ENCODE data around the gene LRMDA. TPM values are rescaled to one million over a fixed set of nuclear protein-coding genes. Genes with fewer than 3 reads are reported as not detected.
A peak's percentile ranks its signal among the peaks of the same experiment; 100 is the strongest.

Gene LRMDA
- total and polyA plus RNA-seq, 2 of the 8 experiments (the other 6 are each of a cell fraction or from before 2014, with no cell fraction given): 0.86 to 2.8 TPM

DNA sequence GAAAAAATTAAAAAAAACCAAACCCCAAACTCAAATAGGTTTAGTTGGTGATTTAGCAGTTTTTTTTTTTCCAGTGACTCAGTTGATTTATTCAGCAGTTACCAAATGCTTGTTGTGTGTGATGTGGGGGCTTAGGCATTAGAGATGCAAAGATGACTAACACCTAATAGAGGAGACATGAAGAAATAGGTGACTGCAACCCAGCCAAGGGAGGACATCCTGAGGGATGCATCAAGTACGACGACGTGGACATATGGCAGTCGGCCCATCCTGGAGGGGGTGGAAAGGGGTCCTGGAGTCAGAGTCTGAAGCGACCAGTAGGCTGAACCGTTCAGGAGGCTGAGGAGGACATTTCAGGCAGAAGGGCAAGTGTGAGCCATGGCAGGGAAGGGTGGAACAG, 35.5 kb downstream of the LRMDA start:
- no peak overlapping the region for H4K5ac ChIP-seq (ENCODE audit: insufficient read length, low read depth, low read length)
- no peak overlapping the region for H3K27ac ChIP-seq (ENCODE audit: low read depth, low read length)
- H3K4me1 ChIP-seq (replicated peaks in 1 of 4; ENCODE audit: control insufficient read depth in 3 of 4, insufficient read depth in 4 of 4, low read length in 3 of 4): peaks cover 3 to 7% (median 4%) of the 10 kb centered on the region in 4 experiments; a peak in 4 of 7 replicates
- WGBS, 2 experiments (ENCODE audit: extremely low coverage in 1 of 2, insufficient coverage in 1 of 2, insufficient read length in 1 of 2, insufficient replicate concordance in 2 of 2, low coverage in 1 of 2, low lambda C conversion rate in 2 of 2, missing lambda C conversion rate in 1 of 2): 88% methylated on average over 6 of the region's 6 CpGs; no CpG with 5 or more reads in 1 of the 2 experiments
- no peak overlapping the region for H2BK15ac ChIP-seq (ENCODE audit: low read length)
- H3K23ac ChIP-seq (ENCODE audit: insufficient read length): no peak overlapping the region
- H3K27me3 ChIP-seq (replicated peaks in 1 of 4; ENCODE audit: control insufficient read depth in 3 of 4, extremely low read depth in 1 of 4, insufficient read depth in 3 of 4, low read length in 3 of 4): peaks cover 0 to 2% (median 0%) of the 10 kb centered on the region in 4 experiments; a peak in 1 of 7 replicates
- H3K18ac ChIP-seq (ENCODE audit: extremely low read depth, low read length): no peak overlapping the region
- ChIA-PET POLR2A (ENCODE audit: partially characterized antibody) (no interaction called here), CTCF (ENCODE audit: partially characterized antibody) (no interaction called here)
- no peaks in the 10 kb centered on the region for H3K79me2 ChIP-seq (ENCODE audit: control insufficient read depth in 1 of 2, insufficient read depth in 2 of 2, low read length in 2 of 2)
- no peak overlapping the region for H2BK20ac ChIP-seq (ENCODE audit: low read length)
- H3K4ac ChIP-seq (replicated peaks; ENCODE audit: insufficient read length, low read depth, low read length): no peak overlapping the region
- no peaks in the 10 kb centered on the region for H3K79me1 ChIP-seq (ENCODE audit: low read depth, low read length)
- TF ChIP-seq TCF12 (IDR thresholded peaks at IDR 0.05; ENCODE audit: low read depth, low read length) (no peak), EGR1 (IDR thresholded peaks at IDR 0.05; ENCODE audit: borderline replicate concordance, low read depth, low read length) (no peak), SP4 (IDR thresholded peaks at IDR 0.05; ENCODE audit: low read length) (no peak), CHD2 (IDR thresholded peaks at IDR 0.05; ENCODE audit: low read length) (no peak), RBBP5 (IDR thresholded peaks at IDR 0.05; ENCODE audit: borderline replicate concordance, low read depth, low read length) (no peak), TAF7 (optimal IDR thresholded peaks at IDR 0.05; ENCODE audit: borderline replicate concordance, low read depth, low read length) (no peak), SIN3A (conservative IDR thresholded peaks at IDR 0.05 in 1 of 2, IDR thresholded peaks at IDR 0.05 in 1 of 2; ENCODE audit: low read depth in 1 of 2, low read length in 2 of 2) (no peak), CBX8 (IDR thresholded peaks at IDR 0.05; ENCODE audit: borderline replicate concordance, low read depth, low read length) (no peak), FOSL1 (IDR thresholded peaks at IDR 0.05; ENCODE audit: insufficient read depth, low read depth, low read length) (no peak), RXRA (IDR thresholded peaks at IDR 0.05; ENCODE audit: insufficient read depth, low read depth, low read length) (no peak), POLR2AphosphoS5 (IDR thresholded peaks at IDR 0.05; ENCODE audit: low read depth, low read length) (no peak), POU5F1 (IDR thresholded peaks at IDR 0.05; ENCODE audit: low read depth, low read length) (no peak), RAD21 (IDR thresholded peaks at IDR 0.05 in 1 of 2, conservative IDR thresholded peaks at IDR 0.05 in 1 of 2; ENCODE audit: low read depth in 2 of 2, low read length in 2 of 2) (no peak), CHD1 (IDR thresholded peaks at IDR 0.05; ENCODE audit: low read depth, low read length) (no peak), EZH2 (IDR thresholded peaks at IDR 0.05; ENCODE audit: low read depth, low read length, severe bottlenecking) (no peak)
- H3K56ac ChIP-seq (replicated peaks; ENCODE audit: insufficient read length, low read depth, low read length): no peak overlapping the region
- no peak overlapping the region for H3K4me3 ChIP-seq (ENCODE audit: extremely low read depth in 1 of 4, insufficient read depth in 2 of 4, low read depth in 3 of 4, low read length in 4 of 4)
- H2AK5ac ChIP-seq (ENCODE audit: low read depth, low read length): 0 out of 2 replicates have a peak overlapping the region, but pooled peaks have one; percentile 82
- H3K9ac ChIP-seq (replicated peaks in 1 of 4; ENCODE audit: extremely low read depth in 1 of 4, low read depth in 3 of 4, low read length in 3 of 4): no peak overlapping the region
- no peak for FAIRE-seq
- no peak overlapping the region for H2AFZ ChIP-seq (ENCODE audit: low read length)
- H4K8ac ChIP-seq (ENCODE audit: extremely low read depth, insufficient read depth, low read length): no peak overlapping the region
- no peaks in the 10 kb centered on the region for H3K9me3 ChIP-seq (ENCODE audit: insufficient read depth in 2 of 2, low read depth in 1 of 2, low read length in 1 of 2)
- no peak overlapping the region for H3K14ac ChIP-seq (ENCODE audit: insufficient read length)
- H2BK5ac ChIP-seq (ENCODE audit: low read depth, low read length): no peak overlapping the region
- H2BK12ac ChIP-seq (ENCODE audit: low read depth, low read length): peak overlapping the region; percentile 50; the same call in 1 of the 2 replicates
- no peaks in the 10 kb centered on the region for H3K23me2 ChIP-seq (ENCODE audit: low read depth, low read length)
- DNase-seq (ENCODE audit: low read depth in 1 of 2, low spot score in 2 of 2): no peak
- no peaks in the 10 kb centered on the region for H3K36me3 ChIP-seq (ENCODE audit: control insufficient read depth in 2 of 4, insufficient read depth in 4 of 4, low read length in 3 of 4)
- H4K20me1 ChIP-seq (replicated peaks in 1 of 2; ENCODE audit: control insufficient read depth in 1 of 2, insufficient read depth in 2 of 2, low read length in 2 of 2): no peaks in the 10 kb centered on the region
- H3K4me2 ChIP-seq (ENCODE audit: insufficient read depth in 1 of 2, low read depth in 2 of 2, low read length in 2 of 2): no peak overlapping the region
- no peak overlapping the region for H2BK120ac ChIP-seq (replicated peaks; ENCODE audit: low read depth, low read length)
- H4K91ac ChIP-seq (replicated peaks; ENCODE audit: insufficient read length, low read length): no peak overlapping the region
